GM10266 (cell line): ENCODE results near the gene IP6K2.
A peak's percentile ranks its signal among the peaks of the same experiment; 100 is the strongest.

Experiments
- DNase-seq: peaks from one replicate; pipeline ENCODE4 v3.0.0; 2012; ENCODE audit errors: extremely low spot score
- TF ChIP-seq, protein P1 (sequence below): IDR thresholded peaks from 2 replicates; pipeline ENCODE4 v1.5.1; 2012; ENCODE audit warnings: mild to moderate bottlenecking, low read depth; ENCODE audit not compliant: control insufficient read depth, insufficient read depth; ENCODE audit errors: missing control alignments

The IP6K2 gene

DNA sequence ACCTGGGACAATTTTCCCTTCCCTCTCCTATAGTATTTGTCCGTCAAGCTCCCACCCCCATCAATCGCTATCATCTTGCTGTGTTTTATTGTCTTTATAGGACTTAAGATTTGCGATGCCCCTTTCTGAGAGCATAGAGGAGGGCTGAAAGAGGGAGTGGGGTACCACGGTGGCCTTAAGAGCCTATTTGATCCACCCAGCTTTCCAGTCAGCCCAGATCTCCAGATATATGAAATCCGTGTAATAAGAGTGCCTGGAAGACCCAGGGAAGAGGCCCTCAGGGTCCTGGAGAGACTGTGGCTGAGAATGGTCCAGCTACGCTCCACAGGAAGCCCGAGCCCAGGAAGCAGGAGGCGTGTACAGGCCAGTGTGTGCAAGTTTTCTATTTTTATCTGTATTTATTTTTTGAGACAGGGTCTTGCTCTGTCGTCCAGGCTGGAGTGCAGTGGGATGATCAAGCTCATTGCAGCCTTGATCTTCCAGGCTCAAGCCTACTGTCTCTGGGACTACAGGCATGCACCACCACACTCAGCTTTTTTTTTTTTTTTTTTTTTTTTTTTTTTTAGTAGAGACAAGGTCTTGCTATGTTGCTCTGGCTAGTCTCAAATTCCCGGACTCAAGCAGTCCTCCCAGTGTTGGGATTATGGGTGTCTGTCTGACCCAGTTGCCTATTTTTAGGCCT, 30.3 kb downstream of the IP6K2 start:
- TF ChIP-seq, protein P1, sequence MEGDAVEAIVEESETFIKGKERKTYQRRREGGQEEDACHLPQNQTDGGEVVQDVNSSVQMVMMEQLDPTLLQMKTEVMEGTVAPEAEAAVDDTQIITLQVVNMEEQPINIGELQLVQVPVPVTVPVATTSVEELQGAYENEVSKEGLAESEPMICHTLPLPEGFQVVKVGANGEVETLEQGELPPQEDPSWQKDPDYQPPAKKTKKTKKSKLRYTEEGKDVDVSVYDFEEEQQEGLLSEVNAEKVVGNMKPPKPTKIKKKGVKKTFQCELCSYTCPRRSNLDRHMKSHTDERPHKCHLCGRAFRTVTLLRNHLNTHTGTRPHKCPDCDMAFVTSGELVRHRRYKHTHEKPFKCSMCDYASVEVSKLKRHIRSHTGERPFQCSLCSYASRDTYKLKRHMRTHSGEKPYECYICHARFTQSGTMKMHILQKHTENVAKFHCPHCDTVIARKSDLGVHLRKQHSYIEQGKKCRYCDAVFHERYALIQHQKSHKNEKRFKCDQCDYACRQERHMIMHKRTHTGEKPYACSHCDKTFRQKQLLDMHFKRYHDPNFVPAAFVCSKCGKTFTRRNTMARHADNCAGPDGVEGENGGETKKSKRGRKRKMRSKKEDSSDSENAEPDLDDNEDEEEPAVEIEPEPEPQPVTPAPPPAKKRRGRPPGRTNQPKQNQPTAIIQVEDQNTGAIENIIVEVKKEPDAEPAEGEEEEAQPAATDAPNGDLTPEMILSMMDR = no peak
- DNase-seq = no peak

DNA sequence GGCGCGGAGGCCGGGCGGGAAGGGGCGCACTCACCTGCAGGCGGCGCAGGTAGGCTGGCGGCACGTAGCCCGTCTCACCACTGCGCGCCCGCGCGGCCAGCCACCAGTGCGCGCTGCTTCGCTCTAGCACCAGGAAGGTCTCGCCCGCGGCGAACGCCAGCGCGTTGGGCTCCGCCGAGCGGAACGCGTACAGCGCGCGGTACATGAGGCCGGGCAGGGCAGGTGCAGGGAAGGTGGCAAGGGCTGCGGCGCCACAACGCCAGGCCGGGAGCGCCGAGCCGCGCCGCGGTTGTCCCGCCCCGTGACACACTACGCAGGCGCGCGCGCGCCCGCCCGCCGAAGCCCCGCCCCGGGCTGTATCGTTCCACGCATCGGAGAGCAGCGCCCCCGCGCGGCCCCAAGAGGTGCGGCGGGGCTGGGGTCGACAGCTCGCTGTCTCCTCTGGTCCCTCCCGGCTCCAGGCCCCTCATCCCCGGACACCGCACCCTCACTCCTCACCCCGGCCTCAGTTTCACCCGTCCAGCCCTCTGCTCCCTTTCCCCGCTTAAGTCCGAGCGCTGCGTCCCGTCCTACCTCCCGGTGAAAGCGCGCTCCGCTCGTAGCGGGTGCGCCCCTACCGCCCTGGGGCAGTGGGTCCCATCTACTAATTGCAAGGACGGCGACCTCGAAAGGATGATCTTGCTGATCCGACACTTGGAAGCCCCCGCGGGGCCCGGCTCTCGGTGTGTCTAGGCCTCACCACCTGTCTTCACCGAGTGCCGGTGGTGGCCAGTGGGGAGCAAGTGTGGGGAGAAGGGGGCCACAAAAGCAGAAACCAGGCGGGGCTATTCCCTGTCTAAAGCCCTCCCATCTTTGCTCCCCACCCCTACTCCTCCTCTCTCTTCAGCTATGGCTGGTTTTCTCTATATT, 31.2 kb downstream of the IP6K2 start, which contains the start of gene NCKIPSD:
NCKIPSD (minus strand) TSS at position 313 of the 909 bp plus-strand sequence; CDS start at position 205, 108 bp downstream.
- TF ChIP-seq, protein P1 = peak; percentile 91
- DNase-seq = peak; percentile 96

DNA sequence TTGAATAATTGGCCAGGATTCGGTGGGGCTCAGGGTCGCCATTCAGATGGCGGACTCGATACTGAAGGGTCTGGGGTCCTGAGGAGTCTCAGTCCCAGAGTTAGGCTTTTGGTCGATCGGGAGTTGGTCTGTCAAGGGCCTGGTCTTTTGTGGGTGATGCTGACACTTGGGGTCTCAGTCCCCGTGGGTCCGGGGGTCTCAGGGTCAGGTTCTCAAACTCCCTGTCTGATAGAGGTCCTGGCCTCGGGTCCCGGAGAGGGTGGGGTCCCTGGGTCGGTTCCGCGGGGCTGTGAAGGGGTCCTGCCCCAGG, 31.8 kb downstream of the IP6K2 start:
- no peak for DNase-seq
- TF ChIP-seq, protein P1 = no peak

DNA sequence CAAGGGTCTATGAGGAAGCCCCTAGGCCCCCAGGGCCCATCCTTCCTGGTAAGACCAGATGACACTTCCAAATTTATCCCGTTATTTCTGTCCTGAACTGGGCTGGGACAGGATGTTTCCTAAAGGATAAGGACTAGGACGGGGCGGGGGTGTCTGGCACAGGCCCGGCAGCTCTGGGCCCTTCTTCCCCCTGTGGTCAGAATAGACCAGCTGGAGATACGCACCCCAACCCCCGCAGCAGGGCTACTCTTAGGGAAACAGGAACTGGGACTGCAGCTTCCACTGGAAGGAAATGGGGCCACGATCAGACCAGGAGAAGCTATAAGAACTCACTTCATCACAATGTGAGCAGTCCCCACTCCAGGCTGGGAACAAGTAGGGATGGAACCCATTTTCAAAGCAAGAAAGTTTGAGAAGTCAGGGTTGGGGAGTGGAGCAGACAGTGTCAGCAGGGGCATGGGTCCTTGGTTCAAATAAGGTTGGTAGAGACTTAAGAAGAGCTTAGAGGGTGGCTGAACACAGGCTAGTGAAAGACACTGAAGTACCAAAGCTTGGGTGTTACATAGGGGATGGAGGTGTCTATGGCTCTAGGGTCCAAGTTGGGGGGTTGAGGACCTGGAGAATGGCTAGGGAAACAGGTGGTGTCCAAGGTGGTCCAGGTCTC, 32.4 kb downstream of the IP6K2 start:
- TF ChIP-seq, protein P1 = no peak
- DNase-seq = peak; percentile 59

DNA sequence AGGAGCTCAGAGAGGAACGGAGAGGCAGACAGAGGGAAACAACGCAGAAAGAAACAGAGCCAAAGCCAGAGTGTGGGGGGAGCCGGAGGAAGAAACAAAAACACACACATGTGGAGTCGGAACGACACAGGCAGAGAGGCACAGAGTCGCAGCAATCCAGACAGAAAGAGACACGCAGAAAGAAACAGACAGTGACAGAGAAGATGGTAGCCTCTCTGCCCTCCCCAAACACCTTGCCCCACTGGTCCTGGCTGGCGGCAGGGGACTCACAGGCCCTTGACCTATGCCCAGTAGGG, 33.0 kb downstream of the IP6K2 start:
- no peak for DNase-seq
- TF ChIP-seq, protein P1 = no peak

DNA sequence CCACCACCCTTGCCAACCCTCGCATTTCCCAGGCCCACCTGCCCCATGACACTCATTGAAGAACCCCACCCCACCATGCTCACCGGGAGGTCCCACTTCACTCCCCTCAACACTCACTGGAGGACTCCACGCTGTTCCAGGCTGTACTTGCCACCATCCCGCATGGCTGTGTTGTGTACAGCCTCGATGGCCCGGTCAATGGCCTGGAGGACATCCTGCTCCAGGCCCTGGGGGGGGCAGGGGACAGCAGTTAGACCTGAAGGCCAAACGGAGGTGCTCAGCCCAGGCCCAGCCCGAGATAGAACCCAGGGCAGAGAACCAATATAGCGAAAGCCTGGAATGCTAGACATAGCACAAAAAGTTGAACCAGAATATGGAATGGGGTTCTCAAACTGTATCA, 34.2 kb downstream of the IP6K2 start:
- TF ChIP-seq, protein P1 = no peak
- DNase-seq = no peak
